Upper lobe of left lung (tissue), 4 donors: Measurements from ENCODE around the gene CLPTM1L.

Source experiments
- POLR2A ChIP-seq, 4 donors: fragments of 450-650 bp; IDR thresholded peaks; one replicate each; pipeline ENCODE4 v1.5.1; 2016 to 2017; ENCODE audit warnings: antibody characterized with exemption in 4 of 4, mild to moderate bottlenecking in 2 of 4
- POLR2AphosphoS5 ChIP-seq, 2 donors: sonication (generic); formaldehyde crosslinking; IDR thresholded peaks; one replicate each; pipeline ENCODE4 v1.5.1; 2017; ENCODE audit warnings: antibody characterized with exemption in 2 of 2

GRCh38 chr5:1359713-1360112 lies 14.8 kb upstream of the CLPTM1L start:
- TF ChIP-seq POLR2A (IDR thresholded peaks at IDR 0.05) (no peak), POLR2AphosphoS5 (IDR thresholded peaks at IDR 0.05) (no peak)
